IPS-18c (cell line): ENCODE data around the gene MAGEA3.
"Not testable (repeated sequence)": the region's sequence is repeated elsewhere in the genome, so short reads cannot be mapped to it uniquely, and the experiment has no call there.

Source experiments
- H3K4me3 ChIP-seq: 2 replicates; pipeline ENCODE4 v1.7.0; 2013; ENCODE audit warnings: low read depth, mild to moderate bottlenecking, low read length, moderate library complexity; ENCODE audit not compliant: insufficient read depth
- H3K9me3 ChIP-seq: one replicate; pipeline ENCODE4 v1.6.1; 2013; ENCODE audit warnings: mild to moderate bottlenecking, low read length, moderate library complexity; ENCODE audit not compliant: control insufficient read depth, insufficient read depth

MAGEA3 gene

GRCh38 chrX:152734143-152734858, 35.7 kb downstream of the MAGEA3 start:
- H3K4me3 ChIP-seq, result not testable (repeated sequence)

GRCh38 chrX:152735101-152735500, 36.5 kb downstream of the MAGEA3 start:
- no peak overlapping the region for H3K4me3 ChIP-seq
- peaks cover 3% of the 10 kb centered on the region for H3K9me3 ChIP-seq

More at GRCh38 chrX:152734143-152734858, 35.7 kb downstream of the MAGEA3 start:
- H3K9me3 ChIP-seq, result not testable (repeated sequence)

GRCh38 chrX:152735860-152736511, 37.4 kb downstream of the MAGEA3 start:
- no peak overlapping the region for H3K4me3 ChIP-seq
- peaks cover 3% of the 10 kb centered on the region for H3K9me3 ChIP-seq

DNA sequence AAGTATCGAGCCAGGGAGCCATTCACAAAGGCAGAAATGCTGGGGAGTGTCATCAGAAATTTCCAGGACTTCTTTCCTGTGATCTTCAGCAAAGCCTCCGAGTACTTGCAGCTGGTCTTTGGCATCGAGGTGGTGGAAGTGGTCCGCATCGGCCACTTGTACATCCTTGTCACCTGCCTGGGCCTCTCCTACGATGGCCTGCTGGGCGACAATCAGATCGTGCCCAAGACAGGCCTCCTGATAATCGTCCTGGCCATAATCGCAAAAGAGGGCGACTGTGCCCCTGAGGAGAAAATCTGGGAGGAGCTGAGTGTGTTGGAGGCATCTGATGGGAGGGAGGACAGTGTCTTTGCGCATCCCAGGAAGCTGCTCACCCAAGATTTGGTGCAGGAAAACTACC, 37.9 kb downstream of the MAGEA3 start:
- not testable (repeated sequence) for H3K4me3 ChIP-seq

DNA sequence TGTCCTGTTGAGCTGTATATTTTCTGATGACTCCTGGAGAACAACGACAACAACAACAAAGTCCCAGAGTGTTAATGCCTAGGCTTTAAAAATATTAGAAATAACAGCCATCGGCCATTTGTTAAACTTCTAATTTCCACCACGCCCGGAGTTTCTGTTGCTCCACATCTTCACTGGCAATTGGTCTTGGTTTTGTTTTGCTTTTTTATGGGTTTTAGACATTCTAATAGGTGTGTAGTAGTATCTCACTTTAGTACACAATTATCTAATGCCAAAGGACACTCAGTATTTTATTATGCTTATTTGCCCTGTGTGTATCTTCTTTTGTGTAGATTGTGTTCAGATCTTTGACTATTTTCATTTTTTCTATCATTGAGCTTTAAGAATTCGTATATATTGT, 40.0 kb downstream of the MAGEA3 start:
- Histone ChIP-seq H3K9me3 (peaks cover 10% of the 10 kb centered on the region), H3K4me3 (no peak overlapping the region)

More for the DNA sequence above, 37.9 kb downstream of the MAGEA3 start:
- not testable (repeated sequence) for H3K9me3 ChIP-seq
